Caki2 (cell line): Measurements from ENCODE around the gene SMIM30. TPM values are rescaled to one million over a fixed set of nuclear protein-coding genes. Genes with fewer than 3 reads are reported as not detected.
"Not testable (repeated sequence)": the region's sequence is repeated elsewhere in the genome, so short reads cannot be mapped to it uniquely, and the experiment has no call there.

Experiments
- DNase-seq: peaks from one replicate; pipeline ENCODE4 v3.0.0-alpha.2; 2015; ENCODE audit warnings: low read depth
- in situ Hi-C: cut with HindIII; loops from 2 replicates; pipeline ENCODE4 v1.10.0; 2016; ENCODE audit warnings: low sequenced_read_pairs, low pct_unique_long_range_greater_than_20kb, mixed read lengths
- total RNA-seq: library from RNA; depleted of rRNA; stranded (reverse); fragments of >200 nt; shearing (Covaris generic); gene quantifications from 2 replicates; pipeline ENCODE4 v1.2.3, GENCODE V29; 2014; ENCODE audit warnings: low replicate concordance; rRNA removed

SMIM30 gene, protein sequence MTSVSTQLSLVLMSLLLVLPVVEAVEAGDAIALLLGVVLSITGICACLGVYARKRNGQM
- 62.6 and 68.5 TPM in 2 replicates for total RNA-seq

DNA sequence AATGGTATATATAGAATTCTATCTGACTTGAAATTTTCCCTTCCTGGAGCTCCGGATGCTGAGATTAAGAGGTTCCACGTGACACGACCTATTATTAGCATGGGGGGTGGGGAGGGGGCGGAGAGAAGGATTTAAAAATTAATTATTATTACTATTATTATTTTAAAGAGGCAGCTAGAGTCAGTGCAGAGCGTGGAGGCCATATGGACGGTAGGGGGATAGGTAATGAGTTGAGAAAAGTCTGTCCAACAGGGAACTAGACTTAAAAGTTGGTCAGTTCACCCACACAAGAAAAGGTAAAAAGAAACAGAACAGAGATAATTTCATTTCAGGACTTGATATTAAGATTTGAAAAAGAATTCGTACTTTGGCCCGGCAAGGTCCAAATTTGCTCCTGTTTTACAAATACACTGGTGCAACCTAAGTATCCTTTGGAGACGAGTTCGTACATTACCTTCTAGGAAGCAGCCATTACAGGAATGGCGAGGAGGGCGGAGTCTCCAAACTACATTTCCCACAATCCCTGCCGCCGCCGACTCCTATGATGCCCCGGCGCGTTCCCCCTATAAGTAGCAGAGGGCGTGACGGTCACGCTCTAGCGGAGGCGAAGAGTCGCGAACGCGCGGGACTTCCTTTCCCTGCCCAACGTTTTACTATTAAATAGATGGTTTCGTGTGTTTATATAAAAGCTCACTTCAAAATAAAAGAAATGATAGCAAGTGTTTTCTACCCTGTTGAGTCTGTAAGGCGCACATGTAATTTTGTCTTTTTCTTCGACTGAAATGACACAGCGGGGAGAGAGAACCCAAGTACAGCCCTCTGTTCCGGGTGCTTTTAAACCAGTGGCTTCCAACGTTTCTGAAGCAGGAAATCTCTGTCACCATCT is at the start of gene SMIM30:
TSS of gene SMIM30 (minus strand) at position 481 of the 886 bp plus-strand sequence. CDS start 976 bp downstream, outside the sequence.
- in situ Hi-C loops = no loop called here
- DNase-seq = peak; percentile 82

DNA sequence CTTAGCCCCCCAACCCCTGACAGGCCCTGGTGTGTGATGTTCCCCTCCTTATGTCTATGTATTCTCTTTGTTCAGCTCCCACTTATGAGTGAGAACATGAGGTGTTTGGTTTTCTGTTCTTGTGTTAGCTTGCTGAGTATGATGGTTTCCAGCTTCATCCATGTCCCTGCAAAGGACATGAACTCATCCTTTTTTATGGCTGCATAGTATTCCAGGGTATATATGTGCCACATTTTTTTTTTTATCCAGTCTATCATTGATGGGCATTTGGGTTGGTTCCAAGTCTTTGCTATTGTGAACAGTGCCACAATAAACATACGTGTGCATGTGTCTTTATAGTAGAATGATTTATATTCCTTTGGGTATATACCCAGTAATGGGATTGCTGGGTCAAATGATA is 47.8 kb upstream of the SMIM30 start:
- DNase-seq, in situ Hi-C loops: not testable (repeated sequence)

DNA sequence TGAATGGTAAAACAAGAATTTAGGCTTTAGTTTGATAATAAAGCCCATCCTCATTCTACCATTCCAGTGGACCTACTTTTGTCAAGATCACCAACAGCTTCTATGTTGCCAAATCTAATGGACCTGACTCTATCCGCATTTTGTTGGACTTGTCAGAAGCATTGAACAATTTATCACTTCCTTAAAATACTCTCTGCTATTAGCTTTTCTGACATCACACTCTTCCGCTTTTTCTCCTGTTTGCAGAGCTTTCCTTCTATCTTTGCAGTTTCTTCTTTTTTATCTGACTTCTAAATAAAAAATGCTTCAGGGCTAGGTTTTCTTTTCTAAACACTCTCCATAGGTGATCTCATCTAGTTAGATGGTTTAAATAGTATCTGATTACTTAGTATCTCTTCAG is 42.7 kb upstream of the SMIM30 start:
- DNase-seq = no peak
- in situ Hi-C loops = no loop called here

DNA sequence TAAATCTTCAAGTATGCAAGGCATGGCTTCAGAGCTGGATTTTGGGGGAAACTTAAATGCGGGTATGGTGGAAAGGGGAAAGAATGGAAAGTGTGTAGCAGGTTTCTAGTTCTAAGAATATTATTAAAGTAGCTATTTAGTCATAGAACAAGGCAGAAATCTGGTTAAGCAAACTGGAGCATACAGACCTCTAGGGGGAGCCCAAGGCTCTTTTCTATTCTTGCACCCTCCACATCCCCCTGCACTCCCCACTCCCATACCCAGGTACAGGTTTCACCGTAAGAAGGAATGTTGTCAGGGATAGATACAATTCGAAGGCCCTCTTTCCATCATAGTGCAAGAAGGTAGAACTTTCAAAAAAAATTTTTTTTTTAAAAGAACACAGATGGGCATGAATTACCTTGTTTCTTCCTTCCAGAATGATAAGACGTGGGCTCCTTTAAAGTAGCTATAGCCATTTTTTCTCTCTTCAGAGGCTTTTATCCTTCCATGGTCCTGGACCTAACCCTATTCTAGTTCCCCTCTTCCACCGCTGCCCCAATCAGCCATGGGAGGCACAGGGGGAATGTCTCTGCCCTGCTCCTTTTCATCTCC is 41.5 kb upstream of the SMIM30 start:
- in situ Hi-C loops = no loop called here
- DNase-seq = no peak

DNA sequence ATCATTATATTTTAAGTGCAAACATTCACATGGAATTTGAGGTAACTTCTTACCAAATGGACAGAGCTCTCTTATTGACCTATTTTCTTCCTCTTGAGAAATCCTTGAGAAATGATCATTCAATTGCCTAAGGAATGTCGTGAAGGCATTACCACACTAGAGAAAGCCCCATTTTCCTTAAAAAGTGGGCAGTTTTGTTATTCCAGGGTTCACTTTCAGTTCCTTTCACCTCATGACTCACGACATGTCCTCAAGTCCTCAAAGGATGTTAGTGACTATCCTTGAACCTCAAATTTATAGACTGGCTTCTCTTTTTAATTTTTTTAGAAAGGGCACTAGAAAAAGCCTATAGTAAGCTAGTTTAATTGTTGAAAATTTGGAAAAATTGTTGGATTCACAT is 40.4 kb upstream of the SMIM30 start:
- in situ Hi-C loops = no loop called here
- no peak for DNase-seq

DNA sequence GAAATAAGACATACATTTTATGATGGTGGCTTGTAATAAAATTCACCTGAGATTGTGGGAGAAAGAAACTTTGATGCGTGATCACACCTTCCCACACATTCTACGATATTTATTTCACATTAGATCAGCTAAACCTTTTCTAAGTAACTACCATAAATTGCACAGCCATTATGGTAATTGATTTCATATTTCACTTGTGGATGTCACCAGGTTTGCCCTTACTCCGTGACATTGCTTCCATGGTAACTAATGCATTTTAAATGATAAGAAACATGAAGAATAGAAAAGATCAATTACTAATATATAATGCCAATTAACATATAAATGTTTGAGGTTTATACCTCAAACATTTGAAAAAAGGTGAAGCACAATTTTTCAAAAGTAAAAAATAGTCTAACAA is 35.8 kb upstream of the SMIM30 start:
- in situ Hi-C loops = no loop called here
- no peak for DNase-seq

DNA sequence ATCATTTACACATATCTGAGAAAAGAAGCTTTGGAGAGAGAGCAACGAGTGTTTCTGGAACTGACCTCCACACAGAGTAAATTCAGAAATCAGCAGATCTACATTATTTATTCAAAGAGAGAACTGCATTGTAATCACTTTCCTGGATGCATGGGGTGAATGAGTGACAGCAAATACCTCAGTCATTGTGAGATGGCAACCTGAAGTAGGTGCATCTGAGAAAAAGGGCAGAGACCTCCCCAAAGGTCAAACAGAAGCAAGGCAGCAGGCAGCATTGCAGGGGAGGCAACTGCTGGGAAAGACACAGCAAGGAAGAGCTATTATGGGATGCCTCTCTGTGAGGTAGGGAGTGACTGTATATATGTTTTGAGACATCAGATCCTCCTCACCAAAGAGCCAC is 26.5 kb upstream of the SMIM30 start:
- DNase-seq = no peak
- in situ Hi-C loops = no loop called here

DNA sequence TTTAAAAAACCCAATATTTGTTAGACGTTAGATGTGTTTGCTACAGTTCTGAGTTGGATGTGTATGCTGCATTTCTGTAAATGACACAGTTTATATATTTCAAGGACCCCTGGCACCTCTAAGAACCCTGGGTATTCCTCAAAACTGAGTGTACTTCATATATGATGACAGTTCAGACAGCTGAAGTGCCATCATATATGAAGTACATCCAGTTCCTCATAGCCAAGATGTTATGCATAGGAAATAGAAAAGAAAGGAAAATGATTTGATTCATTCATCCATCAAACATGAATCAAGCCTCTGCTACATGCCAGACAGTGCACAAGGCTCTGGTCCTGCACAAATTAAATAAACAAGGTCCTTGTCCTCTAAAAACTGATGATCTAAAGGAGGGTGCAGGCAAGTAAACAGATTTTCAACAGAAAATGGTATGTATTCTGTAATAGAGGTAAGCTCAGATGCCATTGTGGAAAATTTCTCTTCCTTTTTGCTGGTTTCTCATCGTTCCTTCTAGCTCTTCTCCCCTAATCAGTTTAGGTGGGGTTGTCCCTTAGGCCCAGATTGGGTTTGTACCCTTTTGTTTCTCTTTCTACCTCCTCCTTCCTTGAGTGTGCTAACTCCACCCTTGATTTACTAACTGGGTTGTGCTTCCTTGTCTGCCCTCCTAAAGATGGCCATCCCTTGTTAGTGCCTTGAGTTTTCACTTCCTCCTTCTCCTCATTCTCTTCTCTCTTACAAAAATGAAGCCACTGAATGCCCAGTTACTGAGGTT is 25.3 kb upstream of the SMIM30 start:
- in situ Hi-C loops = no loop called here
- no peak for DNase-seq

DNA sequence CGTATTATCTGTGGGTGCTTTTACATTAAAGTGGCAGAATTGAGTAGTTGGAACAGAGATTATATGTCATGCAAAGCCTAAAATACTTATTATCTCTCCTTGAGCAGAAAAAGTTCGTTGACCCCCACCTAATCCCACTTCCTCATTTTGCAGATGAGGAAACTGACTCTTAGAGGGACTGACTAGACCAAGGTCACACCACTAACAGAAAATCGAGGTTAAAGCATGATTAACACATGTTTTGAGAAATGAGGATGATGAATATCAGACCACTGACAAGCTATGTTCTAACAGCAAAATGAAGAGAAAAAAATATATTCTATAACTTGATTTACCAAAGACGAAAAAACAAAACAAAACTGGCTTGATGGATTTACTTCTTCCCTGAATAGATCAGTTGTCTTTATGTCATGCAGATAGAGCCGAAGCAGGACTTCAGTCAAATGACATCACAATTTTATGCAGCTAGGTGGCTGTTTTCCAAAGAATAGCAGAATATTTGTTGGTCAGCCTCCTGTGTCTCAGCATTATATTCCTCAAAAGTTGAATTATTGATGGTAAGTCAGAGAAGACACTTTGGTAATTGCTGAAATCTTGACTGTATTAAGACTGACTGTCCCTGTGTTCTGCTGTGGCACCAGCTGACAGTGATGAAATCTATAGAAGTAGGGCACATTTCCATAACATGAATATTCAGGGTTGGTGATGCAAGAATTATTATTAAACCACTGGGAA is 24.2 kb upstream of the SMIM30 start:
- DNase-seq = no peak
- in situ Hi-C loops = no loop called here

DNA sequence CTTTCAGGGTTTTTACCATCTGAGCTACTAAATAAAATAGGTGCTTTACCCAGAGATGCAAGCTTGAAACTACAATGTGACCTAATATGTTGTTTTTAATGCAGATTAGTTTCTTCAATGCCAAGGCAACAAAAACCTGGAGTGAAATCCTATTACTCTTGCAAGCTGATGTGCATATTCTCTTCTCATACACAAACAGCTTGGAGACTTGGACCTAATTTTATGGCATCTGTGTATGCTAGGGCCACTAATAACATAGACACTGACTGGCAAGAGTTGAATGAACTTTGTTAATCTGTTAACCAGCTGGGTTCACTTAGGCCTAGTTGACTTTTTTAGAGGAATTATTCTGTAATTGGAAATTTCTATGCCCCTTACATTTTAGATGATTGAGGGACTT is 23.4 kb upstream of the SMIM30 start:
- DNase-seq = no peak
- in situ Hi-C loops = no loop called here

DNA sequence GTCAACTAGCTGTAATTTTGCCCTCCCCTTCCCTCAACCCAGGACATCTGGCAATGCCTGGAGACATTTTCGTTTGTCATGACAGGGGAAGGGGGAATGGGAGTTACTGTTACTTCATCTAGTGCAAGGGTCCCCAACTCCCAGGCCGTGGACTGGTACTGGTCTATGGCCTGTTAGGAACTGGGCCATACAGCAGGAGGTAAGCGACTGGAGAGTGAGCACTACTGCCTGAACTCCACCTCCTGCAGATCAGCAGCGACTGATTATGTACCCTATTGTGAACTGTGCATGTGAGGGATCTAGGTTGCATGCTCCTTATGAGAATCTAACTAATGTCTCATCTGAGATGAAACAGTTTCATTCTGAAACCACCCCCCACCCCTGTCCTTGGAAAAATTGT is 22.6 kb upstream of the SMIM30 start:
- DNase-seq = no peak
- in situ Hi-C loops = no loop called here

DNA sequence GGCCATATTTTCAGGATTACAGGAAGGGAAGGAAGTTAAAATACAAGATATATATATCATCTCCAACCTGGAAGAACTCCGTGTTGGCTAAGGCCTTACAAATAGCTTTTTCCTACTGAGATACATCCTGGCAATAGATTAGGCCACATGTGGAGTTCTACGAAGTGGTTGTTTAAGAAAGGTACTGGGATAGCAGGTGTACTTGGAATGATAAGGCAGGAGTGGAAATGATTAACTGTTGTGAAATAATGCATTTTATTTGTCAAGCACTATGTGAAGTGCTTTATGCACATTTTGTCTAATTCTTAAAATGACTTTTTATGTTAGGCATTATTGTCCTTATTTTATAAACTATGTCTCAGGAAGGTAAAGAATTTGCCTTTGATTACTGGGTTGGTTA is 18.9 kb upstream of the SMIM30 start:
- in situ Hi-C loops = no loop called here
- DNase-seq = no peak

DNA sequence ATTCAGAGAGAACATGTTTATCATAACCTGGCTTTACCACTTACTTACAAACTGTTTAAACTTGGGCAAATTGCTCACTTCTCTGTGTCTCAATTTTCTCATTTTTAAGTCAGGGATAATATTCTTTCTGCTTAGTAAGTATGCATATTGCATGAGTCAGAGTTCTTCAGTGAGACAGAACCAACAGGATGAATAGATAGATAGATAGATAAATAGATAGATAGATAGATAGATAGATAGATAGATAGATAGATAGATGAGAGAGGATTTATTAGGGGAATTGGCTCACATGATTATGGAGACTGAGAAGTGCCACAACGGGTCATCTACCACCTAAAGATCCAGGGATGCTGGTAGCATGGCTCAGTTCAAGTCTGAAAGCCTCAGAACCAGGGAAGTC is 15.7 kb upstream of the SMIM30 start:
- in situ Hi-C loops = no loop called here
- no peak for DNase-seq

DNA sequence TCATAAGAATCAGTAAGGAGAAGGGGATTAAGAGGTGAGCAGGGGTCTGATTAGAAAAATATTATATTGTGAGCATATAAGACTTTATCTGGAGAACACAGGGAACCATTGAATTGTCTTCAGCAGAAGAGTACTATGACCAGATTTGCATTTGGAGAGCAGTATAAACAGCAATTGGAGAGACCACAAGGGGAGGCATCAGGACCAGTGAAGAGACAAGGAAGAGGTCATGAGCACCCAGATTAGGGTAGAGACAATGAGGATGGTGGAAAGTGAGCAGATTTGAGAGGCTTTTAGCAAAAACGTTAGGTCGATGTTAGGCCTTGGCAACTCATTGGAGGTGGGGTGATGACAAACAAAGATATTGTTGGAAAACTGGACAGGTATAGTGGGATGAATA is 13.0 kb upstream of the SMIM30 start:
- no peak for DNase-seq
- in situ Hi-C loops = no loop called here

DNA sequence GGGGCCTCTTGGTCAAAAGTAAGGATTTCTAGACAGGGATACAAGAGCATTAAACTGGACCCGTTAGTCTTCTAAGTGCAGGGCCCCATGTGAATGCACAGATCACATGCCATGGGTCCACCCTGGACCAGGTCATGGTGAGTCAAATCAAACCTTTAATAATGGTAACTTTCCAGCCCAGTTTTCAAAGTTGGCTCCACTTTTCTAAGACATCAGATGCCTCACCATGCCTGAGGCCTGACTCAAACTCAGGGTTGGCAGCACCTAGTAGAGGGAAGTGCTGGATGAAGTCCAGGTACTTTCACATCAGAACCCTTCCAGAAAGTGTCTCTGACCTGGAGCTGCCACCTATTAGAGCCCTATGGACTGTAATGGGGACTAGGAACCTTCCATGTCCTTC is 9.7 kb upstream of the SMIM30 start:
- no peak for DNase-seq
- in situ Hi-C loops = no loop called here

DNA sequence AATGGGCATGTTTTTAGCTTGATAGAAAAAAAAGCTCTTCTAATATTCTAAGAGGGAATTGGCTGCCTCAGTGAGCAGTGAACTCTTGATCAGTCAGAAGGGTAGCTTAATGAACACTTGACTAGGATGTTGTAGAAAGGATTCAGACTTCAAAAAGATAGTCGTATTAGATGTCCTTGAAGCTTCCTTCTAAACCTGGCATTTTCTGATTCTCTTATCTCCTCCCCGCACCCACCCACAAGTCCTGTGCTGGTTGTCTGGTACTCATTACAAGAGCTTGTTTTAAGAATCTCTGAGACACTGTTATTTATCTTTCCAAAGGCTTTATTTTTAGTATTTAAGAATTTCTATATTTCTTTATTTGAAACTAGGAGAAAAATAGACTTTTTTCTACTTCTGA is 7.4 kb upstream of the SMIM30 start:
- in situ Hi-C loops = no loop called here
- no peak for DNase-seq

DNA sequence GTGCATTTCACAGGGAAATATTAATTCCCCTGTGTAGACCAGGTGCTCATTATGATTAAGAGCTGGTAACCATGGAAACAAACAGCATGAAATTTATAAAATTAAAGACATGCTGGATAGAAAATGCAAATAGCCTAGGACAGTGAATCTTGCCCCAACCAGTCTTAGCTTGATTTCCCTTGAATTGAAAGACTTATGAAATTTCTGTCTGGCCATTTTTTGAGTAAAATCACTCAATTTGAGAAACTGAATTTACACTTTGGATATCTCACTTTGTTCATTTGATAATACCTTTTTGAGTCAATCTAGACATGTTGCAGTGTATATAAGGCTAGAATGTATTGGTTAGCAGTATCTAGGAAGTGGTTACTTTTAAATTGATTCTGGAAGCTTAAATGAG is 4.4 kb upstream of the SMIM30 start:
- in situ Hi-C loops = no loop called here

DNA sequence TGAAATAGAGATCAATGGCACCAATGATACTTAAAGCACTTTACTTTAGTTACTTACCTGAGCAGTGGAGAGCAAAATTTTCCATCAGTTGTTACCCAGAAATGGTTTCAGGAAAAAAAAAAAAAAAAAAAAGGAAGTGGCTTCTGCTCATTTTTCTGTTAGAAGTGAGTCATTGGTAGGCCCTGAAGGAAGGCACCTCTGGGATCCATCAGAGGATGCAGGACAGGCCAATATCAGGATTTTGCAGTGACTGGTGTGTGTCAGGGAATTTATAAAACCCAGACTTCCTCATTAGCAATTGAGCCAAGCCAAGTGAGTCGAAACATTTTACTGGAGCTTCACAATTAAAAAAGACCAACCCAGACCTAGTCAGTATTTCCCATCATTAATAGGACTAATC is 2.3 kb upstream of the SMIM30 start:
- in situ Hi-C loops = no loop called here
- no peak for DNase-seq

More for the DNA sequence above, 4.4 kb upstream of the SMIM30 start:
- DNase-seq = no peak
